Stimulated activated naive CD8-positive, alpha-beta T cell treated with anti-CD3 and anti-CD28 coated beads, Interleukin-15, amount 100 ng/mL, for 72 hours (primary cell): ENCODE results near the gene NMNAT2.

Experiments used
- ATAC-seq: fragments of 150-1000 bp; cut with Tn5 transposase; 2 replicates; pipeline ENCODE4 v1.10.0; 2021; ENCODE audit warnings: mild to moderate bottlenecking, moderate library complexity
- DNase-seq, 2 donors: peaks; one replicate each; pipeline ENCODE4 v3.0.0; 2021 to 2022
- H3K27ac Mint-ChIP-seq, 2 donors: one replicate each; pipeline ENCODE4 v1.8.0; 2022; ENCODE audit warnings: mild to moderate bottlenecking in 2 of 2, mixed read lengths in 2 of 2, moderate library complexity in 2 of 2
- H3K27me3 Mint-ChIP-seq: one replicate; pipeline ENCODE4 v1.8.0; 2022; ENCODE audit warnings: mixed read lengths
- H3K4me1 Mint-ChIP-seq: one replicate; pipeline ENCODE4 v1.8.0; 2022; ENCODE audit warnings: mild to moderate bottlenecking, mixed read lengths
- H3K4me3 Mint-ChIP-seq, 2 donors: one replicate each; pipeline ENCODE4 v1.8.0; 2022; ENCODE audit warnings: mild to moderate bottlenecking in 2 of 2, mixed read lengths in 2 of 2, moderate library complexity in 1 of 2
- H3K9me3 Mint-ChIP-seq, 2 donors: one replicate each; pipeline ENCODE4 v1.8.0; 2022; ENCODE audit warnings: mixed read lengths in 2 of 2

Gene NMNAT2

DNA sequence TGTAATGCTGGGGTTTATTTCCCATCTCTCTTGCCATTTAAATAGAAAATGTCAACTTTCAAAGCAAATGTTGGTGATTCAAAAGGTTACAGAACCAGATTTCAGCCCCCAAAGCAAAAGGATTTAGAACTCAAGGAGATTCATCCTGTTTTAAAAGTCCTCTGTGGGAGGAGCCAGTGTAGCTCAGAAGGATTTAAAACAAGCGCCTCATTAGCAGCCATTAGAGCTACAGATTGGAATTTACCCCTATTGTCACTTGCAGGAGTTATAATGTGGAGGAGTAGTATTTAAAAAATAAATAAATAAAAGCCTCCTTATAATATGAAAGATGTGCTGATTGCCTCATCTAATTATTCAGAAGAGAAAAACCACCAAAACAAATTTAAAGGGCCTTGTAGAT is 124.3 kb downstream of the NMNAT2 start:
- H3K9me3 Mint-ChIP-seq = no peaks in the 10 kb centered on the region

GRCh38 chr1:183293241-183293640 is 124.9 kb downstream of the NMNAT2 start:
- H3K27me3 Mint-ChIP-seq = peaks cover 8% of the 10 kb centered on the region
- no peak overlapping the region for H3K4me3 Mint-ChIP-seq
- no peak for DNase-seq
- no peak for ATAC-seq
- H3K27ac Mint-ChIP-seq = peak overlapping the region in 1 of 2 donors; percentile 5
- no peaks in the 10 kb centered on the region for H3K4me1 Mint-ChIP-seq
- no peaks in the 10 kb centered on the region for H3K9me3 Mint-ChIP-seq

More for the DNA sequence above, 124.3 kb downstream of the NMNAT2 start:
- ATAC-seq (no peak), DNase-seq (no peak)
- Mint-ChIP-seq H3K27ac (no peak overlapping the region), H3K4me1 (no peaks in the 10 kb centered on the region), H3K4me3 (no peak overlapping the region), H3K27me3 (peaks cover 8% of the 10 kb centered on the region)

DNA sequence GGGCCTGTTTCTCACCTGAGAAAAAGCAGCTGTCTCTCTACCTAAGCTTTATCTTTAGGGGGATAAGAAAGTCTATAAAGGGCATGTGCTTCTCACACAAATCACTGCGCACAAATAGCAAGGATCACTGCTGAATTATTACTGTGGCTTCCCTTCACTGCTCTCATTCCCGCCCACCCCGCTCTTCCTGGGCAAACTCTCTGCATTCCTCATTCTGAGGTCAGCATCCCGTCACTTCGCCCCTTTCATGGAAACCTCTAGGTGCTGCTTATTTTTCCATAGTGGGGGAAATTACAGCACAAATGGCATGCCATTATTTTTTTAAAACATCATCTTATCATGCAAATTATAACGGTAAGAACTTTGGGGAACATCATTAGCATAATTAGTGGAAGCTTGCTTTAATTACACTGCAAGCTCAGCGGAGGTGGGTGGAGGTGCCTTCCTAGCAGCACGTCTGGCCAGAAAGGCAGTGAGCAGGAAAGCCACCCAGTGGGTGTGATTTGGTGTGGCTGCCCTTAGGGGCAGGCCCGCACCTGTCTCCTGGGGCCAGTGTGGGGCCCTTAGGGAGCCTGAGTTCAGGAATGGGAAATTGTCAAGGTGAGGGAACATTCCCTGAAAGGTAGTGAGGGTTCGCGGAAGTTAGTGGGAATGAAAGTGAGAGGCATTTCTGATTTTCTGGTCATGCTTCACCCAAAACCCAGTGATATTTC is 126.2 kb downstream of the NMNAT2 start:
- ATAC-seq (no peak), DNase-seq (no peak)
- Mint-ChIP-seq H3K9me3 (no peaks in the 10 kb centered on the region), H3K27ac (no peak overlapping the region), H3K4me3 (no peak overlapping the region), H3K27me3 (peaks cover 4% of the 10 kb centered on the region), H3K4me1 (no peaks in the 10 kb centered on the region)

DNA sequence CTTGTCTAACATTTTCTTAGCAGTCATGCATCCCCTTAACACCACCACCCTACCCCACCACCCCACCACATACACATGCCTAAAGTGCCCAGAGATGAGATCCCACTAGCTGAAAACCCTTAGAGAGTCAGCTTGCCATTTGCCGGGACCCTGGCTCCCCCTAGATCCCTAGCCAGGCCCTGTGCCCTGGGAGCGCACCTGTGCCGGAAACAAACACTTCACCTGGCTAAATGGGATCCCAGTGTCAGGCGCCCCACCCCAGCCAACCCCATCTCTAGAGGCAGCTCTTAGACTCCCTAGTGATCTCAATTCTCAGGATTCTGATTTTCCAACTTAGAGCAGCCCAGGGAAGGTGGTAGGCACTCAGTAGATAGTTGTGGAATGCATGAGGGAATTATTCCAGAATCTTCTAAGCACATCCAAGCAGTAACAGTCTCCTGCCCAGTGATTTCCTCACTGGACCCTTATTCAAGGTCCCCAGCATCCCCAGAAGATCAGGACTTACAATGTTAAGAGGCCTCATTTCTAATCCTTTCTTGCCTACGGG is 126.9 kb downstream of the NMNAT2 start:
- Mint-ChIP-seq H3K4me3 (no peak overlapping the region), H3K4me1 (no peaks in the 10 kb centered on the region), H3K9me3 (no peaks in the 10 kb centered on the region), H3K27me3 (no peaks in the 10 kb centered on the region), H3K27ac (no peak overlapping the region)
- DNase-seq (no peak), ATAC-seq (peak; percentile 29)

DNA sequence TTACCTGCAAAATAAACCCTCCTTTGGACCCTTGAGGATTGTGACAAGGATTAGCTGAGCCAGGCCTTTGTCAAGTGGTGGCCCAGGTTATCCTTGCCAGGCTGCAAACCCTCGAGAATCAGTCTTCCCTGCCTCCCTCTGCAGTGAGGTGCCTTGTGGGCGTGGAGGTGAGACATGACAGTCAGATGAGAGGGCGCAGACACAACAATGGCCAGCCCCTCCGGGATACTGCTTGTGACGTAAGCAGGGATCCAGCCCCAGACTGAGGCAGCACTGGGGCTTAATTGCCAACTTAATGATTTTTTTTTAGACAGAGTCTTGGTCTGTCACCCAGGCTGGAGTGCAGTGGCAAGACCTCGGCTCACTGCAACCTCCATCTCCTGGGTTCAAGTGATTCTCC is 127.6 kb downstream of the NMNAT2 start:
- Mint-ChIP-seq H3K4me1 (no peaks in the 10 kb centered on the region), H3K9me3 (no peaks in the 10 kb centered on the region), H3K4me3 (no peak overlapping the region), H3K27me3 (no peaks in the 10 kb centered on the region), H3K27ac (no peak overlapping the region)
- DNase-seq (no peak), ATAC-seq (no peak)

DNA sequence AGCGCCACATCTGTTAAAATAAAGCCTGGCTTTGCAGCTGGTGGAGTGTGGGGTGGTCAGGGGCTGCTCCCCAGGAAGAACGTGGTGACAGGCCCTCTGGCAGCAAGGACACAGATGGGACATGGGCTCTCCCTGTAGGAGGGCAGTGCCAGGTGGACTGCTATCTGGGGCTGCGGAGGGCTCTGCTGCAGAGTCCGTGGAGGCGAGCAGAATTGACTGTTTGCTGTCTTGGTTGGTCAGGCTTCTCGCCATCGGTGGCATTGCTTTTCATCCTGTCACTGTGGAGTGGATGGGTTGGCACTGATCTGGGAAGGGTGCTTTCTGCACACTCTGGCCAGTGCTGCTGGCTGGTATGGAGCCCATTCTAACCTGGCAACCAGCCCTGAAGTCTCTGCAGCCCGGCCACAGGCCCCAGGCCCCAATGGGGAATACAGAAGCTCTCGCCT is 129.1 kb downstream of the NMNAT2 start:
- DNase-seq (no peak), ATAC-seq (no peak)
- H3K27ac Mint-ChIP-seq = no peak overlapping the region
- H3K4me3 Mint-ChIP-seq = no peak overlapping the region
- no peaks in the 10 kb centered on the region for H3K9me3 Mint-ChIP-seq
- no peaks in the 10 kb centered on the region for H3K4me1 Mint-ChIP-seq
- H3K27me3 Mint-ChIP-seq = no peaks in the 10 kb centered on the region

DNA sequence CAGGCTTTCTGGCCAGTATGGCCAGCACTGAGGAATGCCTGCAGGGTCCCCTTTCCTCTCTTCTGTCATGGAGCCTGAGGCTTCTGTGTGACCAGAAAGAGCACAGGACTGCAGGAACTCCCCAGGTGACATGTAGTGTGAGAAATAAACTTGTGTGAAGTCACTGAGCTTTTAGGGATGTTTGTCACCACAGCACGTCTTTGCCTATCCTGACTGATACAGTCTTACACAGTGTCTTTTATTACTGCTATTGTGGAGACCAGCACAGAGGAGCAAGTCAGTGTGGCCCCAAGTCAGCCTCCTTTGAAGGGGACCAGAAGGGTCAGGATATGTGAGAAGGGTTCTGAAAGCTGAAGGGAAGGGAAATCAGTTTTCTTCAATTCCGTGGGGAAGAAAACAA is 129.6 kb downstream of the NMNAT2 start:
- ATAC-seq = no peak
- no peak overlapping the region for H3K4me3 Mint-ChIP-seq
- DNase-seq = no peak
- no peaks in the 10 kb centered on the region for H3K4me1 Mint-ChIP-seq
- H3K27me3 Mint-ChIP-seq = no peaks in the 10 kb centered on the region
- no peaks in the 10 kb centered on the region for H3K9me3 Mint-ChIP-seq
- H3K27ac Mint-ChIP-seq = no peak overlapping the region

DNA sequence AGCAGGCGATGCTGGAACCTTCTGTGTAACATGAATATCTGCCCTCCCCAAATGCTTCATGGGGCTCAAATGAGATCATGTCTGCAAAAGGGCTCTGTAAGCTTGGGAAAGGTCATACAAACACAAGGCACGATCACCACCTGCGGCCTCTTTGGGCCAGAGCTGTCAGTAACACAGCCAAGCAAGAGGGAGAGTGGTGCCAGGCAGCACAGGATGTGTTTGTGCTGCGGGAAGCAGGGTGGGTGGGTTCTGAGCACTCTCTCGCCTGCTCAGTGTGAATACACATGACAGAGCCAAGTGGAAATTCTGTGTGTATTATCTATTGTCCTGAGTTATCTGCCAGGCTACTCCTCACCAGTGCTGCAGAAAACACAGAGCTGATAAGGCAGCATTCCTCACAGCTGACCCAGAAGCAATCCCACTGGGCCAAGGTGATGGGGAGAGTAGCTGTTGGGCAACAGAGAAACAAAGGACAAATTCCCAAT is 130.9 kb downstream of the NMNAT2 start:
- DNase-seq (no peak), ATAC-seq (no peak)
- no peak overlapping the region for H3K4me3 Mint-ChIP-seq
- no peaks in the 10 kb centered on the region for H3K27me3 Mint-ChIP-seq
- H3K9me3 Mint-ChIP-seq = no peaks in the 10 kb centered on the region
- H3K4me1 Mint-ChIP-seq = no peaks in the 10 kb centered on the region
- peak overlapping the region in 1 of 2 donors; percentile 54 for H3K27ac Mint-ChIP-seq

DNA sequence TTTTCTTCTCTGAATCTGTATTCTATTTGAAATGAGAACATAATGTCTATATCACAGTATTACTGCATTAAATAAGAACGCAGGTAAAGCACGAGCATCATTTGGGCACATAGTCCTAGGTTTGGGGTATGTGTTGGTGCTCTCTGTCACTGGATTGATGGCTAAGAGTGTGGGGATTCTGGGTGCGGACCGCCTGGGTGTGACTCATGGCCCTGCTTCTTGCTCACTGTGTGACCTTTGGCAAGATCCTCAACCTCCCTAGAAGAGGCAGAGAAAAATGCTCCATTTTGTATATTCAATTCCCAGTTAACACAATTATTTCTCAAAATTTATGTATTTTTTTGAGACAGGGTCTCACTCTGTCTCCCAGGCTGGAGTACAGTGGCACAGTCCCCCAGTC is 132.4 kb downstream of the NMNAT2 start:
- Mint-ChIP-seq H3K9me3 (no peaks in the 10 kb centered on the region), H3K4me1 (no peaks in the 10 kb centered on the region), H3K27me3 (no peaks in the 10 kb centered on the region), H3K4me3 (no peak overlapping the region), H3K27ac (no peak overlapping the region)
- ATAC-seq (no peak), DNase-seq (no peak)

GRCh38 chr1:183285256-183285655 is 132.9 kb downstream of the NMNAT2 start:
- no peak for ATAC-seq

DNA sequence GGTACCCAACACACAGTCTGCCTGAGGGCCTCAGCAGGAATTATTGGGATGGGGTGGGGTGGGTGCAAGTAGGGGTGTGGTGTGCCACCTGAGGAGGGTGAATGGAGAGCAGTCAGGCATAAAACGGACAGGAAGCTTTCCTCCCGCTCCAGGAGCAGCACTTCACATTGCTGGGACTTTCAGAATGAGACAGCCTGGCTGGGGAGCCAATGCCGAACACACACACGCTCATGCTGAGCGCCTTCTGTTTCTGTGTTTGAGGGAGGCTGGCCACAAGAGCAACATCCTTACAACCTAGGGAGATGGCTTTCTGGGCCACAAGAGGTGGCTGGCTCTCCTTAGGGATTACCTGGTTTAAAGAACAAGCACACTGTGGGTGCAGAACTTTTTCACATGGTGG is 134.1 kb downstream of the NMNAT2 start:
- H3K27me3 Mint-ChIP-seq = no peaks in the 10 kb centered on the region
- H3K4me3 Mint-ChIP-seq = no peak overlapping the region
- no peaks in the 10 kb centered on the region for H3K9me3 Mint-ChIP-seq
- ATAC-seq = no peak
- no peak overlapping the region for H3K27ac Mint-ChIP-seq
- DNase-seq = no peak
- no peaks in the 10 kb centered on the region for H3K4me1 Mint-ChIP-seq

More at GRCh38 chr1:183285256-183285655, 132.9 kb downstream of the NMNAT2 start:
- H3K9me3 Mint-ChIP-seq = no peaks in the 10 kb centered on the region
- no peaks in the 10 kb centered on the region for H3K27me3 Mint-ChIP-seq
- H3K4me1 Mint-ChIP-seq = no peaks in the 10 kb centered on the region
- H3K4me3 Mint-ChIP-seq = no peak overlapping the region
- DNase-seq = no peak
- H3K27ac Mint-ChIP-seq = no peak overlapping the region

DNA sequence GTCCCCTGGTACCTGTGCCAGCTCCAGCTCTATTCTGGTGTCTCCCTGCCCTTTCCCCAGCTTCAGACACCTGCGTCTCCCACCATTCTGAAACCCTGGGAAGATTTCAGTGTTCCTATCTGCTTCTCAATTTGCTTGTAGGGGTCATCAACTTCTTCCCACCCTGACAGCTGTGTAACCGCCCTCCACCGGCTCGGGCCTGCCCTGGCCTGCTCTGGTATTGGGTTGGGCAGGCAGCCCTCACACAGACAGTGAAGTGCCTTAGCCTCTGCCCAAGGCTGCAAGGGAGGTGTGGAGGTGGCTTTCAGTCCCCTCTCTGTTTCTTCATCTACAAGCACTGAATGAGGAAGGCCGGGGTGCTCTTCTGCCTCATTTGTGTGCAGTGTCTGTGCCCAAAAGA is 134.9 kb downstream of the NMNAT2 start:
- H3K27me3 Mint-ChIP-seq = no peaks in the 10 kb centered on the region
- H3K4me3 Mint-ChIP-seq = no peak overlapping the region
- peak overlapping the region in 1 of 2 donors; percentile 4 for H3K27ac Mint-ChIP-seq
- no peaks in the 10 kb centered on the region for H3K4me1 Mint-ChIP-seq
- no peak for ATAC-seq
- H3K9me3 Mint-ChIP-seq = no peaks in the 10 kb centered on the region
- no peak for DNase-seq

DNA sequence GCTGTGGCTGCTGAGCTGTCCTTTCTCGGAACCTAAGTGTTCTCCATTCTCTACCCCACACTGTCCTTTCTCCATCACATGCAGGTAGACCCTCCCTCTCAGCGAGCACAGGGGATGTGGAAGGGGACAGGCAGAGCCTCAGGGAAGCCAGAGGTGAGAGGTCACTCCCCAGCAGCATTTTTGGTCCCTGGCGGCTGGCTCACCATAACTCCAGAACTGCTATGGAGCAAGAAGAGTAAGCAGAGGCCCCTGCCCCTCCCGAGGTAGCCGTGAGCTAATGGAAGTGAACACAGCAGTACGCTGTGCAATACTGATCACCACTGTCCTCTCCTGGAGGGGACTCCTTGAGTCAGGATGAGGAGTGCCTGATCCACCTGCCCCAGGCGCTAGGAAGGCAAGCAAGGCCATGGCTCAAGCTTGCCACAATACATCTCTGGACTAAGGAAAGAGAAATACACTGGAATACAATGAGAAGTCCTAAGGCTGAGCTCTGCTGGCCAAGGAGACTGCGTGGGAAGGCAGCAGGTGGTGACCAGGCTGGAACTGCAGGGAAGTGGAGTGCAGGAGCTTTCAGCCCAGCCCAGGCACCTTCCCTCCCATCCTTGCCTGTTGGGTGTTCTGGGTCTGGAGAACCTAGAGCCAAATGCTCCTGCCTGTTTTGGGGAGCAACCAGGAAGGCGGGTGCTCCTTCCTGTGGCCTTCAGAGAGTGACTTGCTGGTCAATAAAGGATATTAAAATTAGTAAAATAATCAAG is 135.9 kb downstream of the NMNAT2 start:
- no peak overlapping the region for H3K4me3 Mint-ChIP-seq

GRCh38 chr1:183281553-183282091 is 136.6 kb downstream of the NMNAT2 start:
- Mint-ChIP-seq H3K9me3 (no peaks in the 10 kb centered on the region), H3K27ac (no peak overlapping the region), H3K4me1 (no peaks in the 10 kb centered on the region), H3K4me3 (no peak overlapping the region), H3K27me3 (no peaks in the 10 kb centered on the region)
- ATAC-seq (peak; percentile 71), DNase-seq (peak; percentile 62 to 70)

More for the DNA sequence above, 135.9 kb downstream of the NMNAT2 start:
- DNase-seq (no peak), ATAC-seq (no peak)
- H3K9me3 Mint-ChIP-seq = no peaks in the 10 kb centered on the region
- peak overlapping the region in 1 of 2 donors; percentile 8 for H3K27ac Mint-ChIP-seq
- H3K4me1 Mint-ChIP-seq = no peaks in the 10 kb centered on the region
- H3K27me3 Mint-ChIP-seq = no peaks in the 10 kb centered on the region

GRCh38 chr1:183281039-183281438 is 137.1 kb downstream of the NMNAT2 start:
- no peaks in the 10 kb centered on the region for H3K4me1 Mint-ChIP-seq
- H3K27ac Mint-ChIP-seq = no peak overlapping the region
- no peak overlapping the region for H3K4me3 Mint-ChIP-seq
- ATAC-seq (no peak), DNase-seq (no peak)
- H3K9me3 Mint-ChIP-seq = no peaks in the 10 kb centered on the region
- no peaks in the 10 kb centered on the region for H3K27me3 Mint-ChIP-seq

DNA sequence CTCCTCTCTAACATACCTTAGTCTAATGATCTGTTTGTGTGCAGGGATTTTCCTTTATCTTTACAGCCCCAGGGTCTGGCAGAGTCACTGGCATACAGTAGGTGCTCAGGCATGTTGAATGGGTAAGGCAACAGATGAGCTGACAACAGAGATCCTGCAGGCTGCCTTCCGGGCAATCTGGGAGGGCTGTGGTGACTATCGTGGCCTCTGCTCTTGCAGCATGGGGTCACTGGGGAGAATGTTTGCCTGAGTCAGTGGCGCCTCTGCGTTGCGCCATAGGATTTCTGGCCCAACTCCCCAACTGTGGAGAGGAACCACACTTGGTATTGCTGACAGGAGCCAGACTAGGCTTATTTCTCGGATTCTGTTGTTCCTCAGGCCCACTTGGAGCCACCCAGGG is 138.3 kb downstream of the NMNAT2 start:
- Mint-ChIP-seq H3K9me3 (no peaks in the 10 kb centered on the region), H3K27me3 (no peaks in the 10 kb centered on the region), H3K4me1 (no peaks in the 10 kb centered on the region), H3K4me3 (no peak overlapping the region), H3K27ac (peak overlapping the region in 1 of 2 donors; percentile 59)
- DNase-seq = no peak
- ATAC-seq = no peak
